CD14-positive monocyte (primary cell): ENCODE data around the gene SULT1C3. TPM values are rescaled to one million over a fixed set of nuclear protein-coding genes. Genes with fewer than 3 reads are reported as not detected.

Source experiments
- DNase-seq, 3 donors: peaks; one replicate each; pipeline ENCODE4 v3.0.0-alpha.2; 2011 to 2022
- H2AFZ ChIP-seq: 2 replicates; pipeline ENCODE4 v1.6.0; 2012; ENCODE audit warnings: mild to moderate bottlenecking, low read depth, low read length, inconsistent platforms; ENCODE audit not compliant: insufficient read depth, poor library complexity, severe bottlenecking
- H3K27ac ChIP-seq, 2 donors: 1 replicate in 1 of 2; 2 replicates in 1 of 2; pipeline ENCODE4 v1.5.1; 2012 to 2013; ENCODE audit warnings: low read length in 2 of 2, control low read depth in 1 of 2, inconsistent platforms in 1 of 2, low read depth in 1 of 2, mild to moderate bottlenecking in 1 of 2
- H3K27me3 ChIP-seq, 2 donors: one replicate each; pipeline versions ENCODE4 v1.6.0 to v1.6.1; 2011 to 2013; ENCODE audit warnings: low read length in 2 of 2; ENCODE audit not compliant: control insufficient read depth in 2 of 2, insufficient read depth in 2 of 2
- H3K36me3 ChIP-seq, 2 donors: replicated peaks in 1 of 2; 1 replicate in 1 of 2; 2 replicates in 1 of 2; pipeline versions ENCODE4 v1.5.1 to v1.6.1; 2012 to 2013; ENCODE audit warnings: low read length in 2 of 2, control low read depth in 1 of 2, inconsistent platforms in 1 of 2, mild to moderate bottlenecking in 1 of 2; ENCODE audit not compliant: insufficient read depth in 2 of 2, control insufficient read depth in 1 of 2
- H3K4me1 ChIP-seq, 2 donors: 1 replicate in 1 of 2; 2 replicates in 1 of 2; pipeline versions ENCODE4 v1.5.1 to v1.6.1; 2012 to 2013; ENCODE audit warnings: low read length in 2 of 2, control low read depth in 1 of 2, inconsistent platforms in 1 of 2, mild to moderate bottlenecking in 1 of 2, moderate library complexity in 1 of 2; ENCODE audit not compliant: insufficient read depth in 2 of 2, control insufficient read depth in 1 of 2
- H3K4me2 ChIP-seq: replicated peaks from 2 replicates; pipeline ENCODE3; 2012; ENCODE audit warnings: low read length, moderate library complexity, mild to moderate bottlenecking; ENCODE audit not compliant: poor library complexity, severe bottlenecking; ENCODE audit errors: extremely low read depth
- H3K4me3 ChIP-seq, 3 experiments: fragments of 200-600 bp in 1 of 3; sonication (generic) in 1 of 3; replicated peaks in 1 of 3; 1 replicate in 2 of 3; 2 replicates in 1 of 3; pipeline ENCODE4 v1.5.1; 2011 to 2013; ENCODE audit warnings: low read length in 3 of 3, mild to moderate bottlenecking in 3 of 3, control low read depth in 2 of 3, low read depth in 2 of 3, inconsistent platforms in 1 of 3, moderate library complexity in 1 of 3
- H3K79me2 ChIP-seq: 2 replicates; pipeline ENCODE4 v1.6.0; 2012; ENCODE audit warnings: mild to moderate bottlenecking, control low read depth, inconsistent platforms, low read length, moderate library complexity; ENCODE audit not compliant: insufficient read depth
- H3K9ac ChIP-seq: 2 replicates; pipeline ENCODE4 v1.6.0; 2017; ENCODE audit warnings: low read length, mild to moderate bottlenecking; ENCODE audit not compliant: insufficient read depth, poor library complexity, severe bottlenecking
- H3K9me3 ChIP-seq, 2 donors: replicated peaks in 1 of 2; 1 replicate in 1 of 2; 2 replicates in 1 of 2; pipeline versions ENCODE4 v1.5.1 to v1.6.1; 2012 to 2013; ENCODE audit warnings: low read length in 2 of 2, control low read depth in 1 of 2; ENCODE audit not compliant: control insufficient read depth in 1 of 2, insufficient read depth in 1 of 2
- H4K20me1 ChIP-seq: 2 replicates; pipeline ENCODE4 v1.6.0; 2012; ENCODE audit warnings: mild to moderate bottlenecking, low read length, control low read depth, moderate library complexity; ENCODE audit not compliant: insufficient read depth
- H3K27ac Mint-ChIP-seq, 7 donors: one replicate each; pipeline ENCODE4 v1.8.0; 2020; ENCODE audit warnings: mild to moderate bottlenecking in 7 of 7, mixed read lengths in 7 of 7, moderate library complexity in 6 of 7, inconsistent platforms in 2 of 7
- H3K27me3 Mint-ChIP-seq, 3 donors: one replicate each; pipeline ENCODE4 v1.8.0; 2021 to 2022; ENCODE audit warnings: low read depth in 3 of 3, mild to moderate bottlenecking in 3 of 3, mixed read lengths in 3 of 3, moderate library complexity in 3 of 3, inconsistent platforms in 1 of 3
- H3K36me3 Mint-ChIP-seq, 2 donors: one replicate each; pipeline ENCODE4 v1.8.0; 2020; ENCODE audit warnings: mixed read lengths in 2 of 2, inconsistent platforms in 1 of 2, mild to moderate bottlenecking in 1 of 2
- H3K4me1 Mint-ChIP-seq: one replicate; pipeline ENCODE4 v1.8.0; 2020; ENCODE audit warnings: mild to moderate bottlenecking, mixed read lengths
- H3K4me3 Mint-ChIP-seq, 2 donors: one replicate each; pipeline ENCODE4 v1.8.0; 2020; ENCODE audit warnings: mild to moderate bottlenecking in 2 of 2, mixed read lengths in 2 of 2, moderate library complexity in 1 of 2
- H3K9me3 Mint-ChIP-seq, 7 donors: one replicate each; pipeline ENCODE4 v1.8.0; 2020 to 2022; ENCODE audit warnings: mixed read lengths in 7 of 7, mild to moderate bottlenecking in 6 of 7, moderate library complexity in 6 of 7, inconsistent platforms in 2 of 7
- WGBS: methylation state at CpG from one replicate; pipeline ENCODE4 v1.1.5; 2013; ENCODE audit warnings: missing lambda C conversion rate; ENCODE audit not compliant: insufficient coverage; 5-methylcytosine and 5-hydroxymethylcytosine counted together
- intact Hi-C, 2 donors: fragments of 100-400 bp; cut with micrococcal nuclease; formaldehyde crosslinking; loops; one replicate each; pipeline versions ENCODE4 v1.15.0 to v1.15.1; 2023
- polyA plus RNA-seq, 3 donors: library from polyadenylated mRNA; depleted of rRNA in 1 of 3; unstranded in 2 of 3; stranded (reverse) in 1 of 3; fragments of 300-500 nt in 2 of 3; fragments of >200 nt in 1 of 3; fragmentation: Illumina TruSeq in 2 of 3; gene quantifications; 1 replicate in 2 of 3; 2 replicates in 1 of 3; pipeline ENCODE4 v1.2.3, GENCODE V29; 2012 to 2021
- TF ChIP-seq, protein P1 (sequence below): fragments of 200-600 bp; IDR thresholded peaks from one replicate; pipeline ENCODE4 v1.8.0; 2022; ENCODE audit warnings: antibody characterized with exemption, mild to moderate bottlenecking

Gene SULT1C3
- polyA plus RNA-seq, 3 donors: not detected

DNA sequence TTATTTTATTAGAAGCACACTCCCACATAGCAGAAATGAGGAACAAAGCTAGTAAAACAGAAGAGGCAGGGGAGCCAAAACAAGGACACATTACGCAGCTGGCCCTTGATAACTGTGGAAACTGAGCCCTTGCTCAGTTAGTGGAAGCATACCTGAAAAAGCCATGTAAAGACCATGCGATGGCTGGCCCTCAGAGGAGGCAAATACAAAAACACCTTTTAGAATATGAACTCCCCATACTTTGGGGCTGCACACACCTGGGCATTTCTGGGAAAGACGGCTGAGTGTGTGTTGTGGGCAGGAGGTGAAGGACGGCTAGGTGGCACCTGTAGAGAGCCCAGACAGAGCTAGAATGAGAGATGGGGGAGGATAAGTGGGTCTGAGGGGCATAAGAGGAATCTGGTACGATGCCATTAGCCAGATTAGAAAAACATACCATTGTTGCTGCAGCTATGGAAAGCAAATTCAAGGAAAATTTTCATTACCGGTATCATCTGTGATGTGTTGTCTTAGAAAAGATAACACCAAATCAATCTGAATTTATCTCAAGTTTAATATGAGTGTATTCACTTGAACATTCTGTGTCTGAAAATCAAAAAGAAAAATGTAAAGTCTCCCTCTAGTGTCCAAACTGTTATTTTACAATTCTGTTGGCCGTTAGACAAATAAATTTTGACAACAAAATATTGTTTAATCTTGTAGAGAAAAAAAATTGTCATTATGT is 45.2 kb upstream of the SULT1C3 start:
- Histone ChIP-seq H3K79me2 (no peaks in the 10 kb centered on the region), H3K36me3 (no peaks in the 10 kb centered on the region), H4K20me1 (no peaks in the 10 kb centered on the region), H3K27me3 (no peaks in the 10 kb centered on the region), H3K9ac (no peak overlapping the region), H2AFZ (no peak overlapping the region), H3K27ac (no peak overlapping the region), H3K4me1 (no peaks in the 10 kb centered on the region), H3K4me2 (no peak overlapping the region), H3K9me3 (peaks cover 0 to 4% of the 10 kb centered on the region in 2 donors), H3K4me3 (no peak overlapping the region)
- 92% methylated on average over 2 of the region's 7 CpGs for WGBS
- intact Hi-C loops: no loop called here
- H3K27me3 Mint-ChIP-seq: peaks cover 0 to 2% (median 1%) of the 10 kb centered on the region in 3 donors
- H3K4me1 Mint-ChIP-seq: no peaks in the 10 kb centered on the region
- TF ChIP-seq, protein P1, sequence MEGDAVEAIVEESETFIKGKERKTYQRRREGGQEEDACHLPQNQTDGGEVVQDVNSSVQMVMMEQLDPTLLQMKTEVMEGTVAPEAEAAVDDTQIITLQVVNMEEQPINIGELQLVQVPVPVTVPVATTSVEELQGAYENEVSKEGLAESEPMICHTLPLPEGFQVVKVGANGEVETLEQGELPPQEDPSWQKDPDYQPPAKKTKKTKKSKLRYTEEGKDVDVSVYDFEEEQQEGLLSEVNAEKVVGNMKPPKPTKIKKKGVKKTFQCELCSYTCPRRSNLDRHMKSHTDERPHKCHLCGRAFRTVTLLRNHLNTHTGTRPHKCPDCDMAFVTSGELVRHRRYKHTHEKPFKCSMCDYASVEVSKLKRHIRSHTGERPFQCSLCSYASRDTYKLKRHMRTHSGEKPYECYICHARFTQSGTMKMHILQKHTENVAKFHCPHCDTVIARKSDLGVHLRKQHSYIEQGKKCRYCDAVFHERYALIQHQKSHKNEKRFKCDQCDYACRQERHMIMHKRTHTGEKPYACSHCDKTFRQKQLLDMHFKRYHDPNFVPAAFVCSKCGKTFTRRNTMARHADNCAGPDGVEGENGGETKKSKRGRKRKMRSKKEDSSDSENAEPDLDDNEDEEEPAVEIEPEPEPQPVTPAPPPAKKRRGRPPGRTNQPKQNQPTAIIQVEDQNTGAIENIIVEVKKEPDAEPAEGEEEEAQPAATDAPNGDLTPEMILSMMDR: peak; percentile 42
- H3K27ac Mint-ChIP-seq: no peak overlapping the region
- H3K36me3 Mint-ChIP-seq: no peaks in the 10 kb centered on the region
- H3K4me3 Mint-ChIP-seq: no peak overlapping the region
- peaks cover 0 to 3% (median 0%) of the 10 kb centered on the region in 7 donors for H3K9me3 Mint-ChIP-seq
- DNase-seq: no peak

DNA sequence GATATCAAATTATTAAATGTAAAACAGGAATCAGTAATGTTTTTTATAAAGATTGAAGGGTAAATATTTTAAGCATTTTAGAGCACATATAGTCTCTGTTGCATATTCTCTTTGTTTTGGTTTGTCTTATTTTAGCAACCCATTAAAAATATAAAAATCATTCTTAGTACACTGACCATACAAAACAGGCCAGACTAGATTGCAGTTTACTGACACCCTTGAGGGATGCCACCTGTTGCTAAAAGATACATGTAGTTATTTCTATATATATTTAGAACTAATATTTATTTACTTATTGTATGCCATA is 44.7 kb upstream of the SULT1C3 start:
- Histone ChIP-seq H3K4me1 (no peaks in the 10 kb centered on the region), H3K4me3 (no peak overlapping the region), H3K9me3 (peaks cover 0 to 4% of the 10 kb centered on the region in 2 donors), H3K9ac (no peak overlapping the region), H3K4me2 (no peak overlapping the region), H3K36me3 (no peaks in the 10 kb centered on the region), H2AFZ (no peak overlapping the region), H3K27ac (no peak overlapping the region), H4K20me1 (no peaks in the 10 kb centered on the region), H3K27me3 (no peaks in the 10 kb centered on the region), H3K79me2 (no peaks in the 10 kb centered on the region)
- Mint-ChIP-seq H3K36me3 (no peaks in the 10 kb centered on the region), H3K4me3 (no peak overlapping the region), H3K4me1 (no peaks in the 10 kb centered on the region), H3K27me3 (peaks cover 0 to 2% (median 1%) of the 10 kb centered on the region in 3 donors), H3K9me3 (peaks cover 0 to 3% (median 0%) of the 10 kb centered on the region in 7 donors), H3K27ac (no peak overlapping the region)
- no peak for DNase-seq
- TF ChIP-seq, protein P1: peak; percentile 7
- intact Hi-C loops: no loop called here
